NCI-H2081 (cell line): ENCODE data around the gene ZNF682.
"Not testable (repeated sequence)": the region's sequence is repeated elsewhere in the genome, so short reads cannot be mapped to it uniquely, and the experiment has no call there.

Source experiments
- DNase-seq, 2 experiments: peaks; one replicate each; lab custom pipeline; 2025; lab: John Stamatoyannopoulos, UW

Gene ZNF682

DNA sequence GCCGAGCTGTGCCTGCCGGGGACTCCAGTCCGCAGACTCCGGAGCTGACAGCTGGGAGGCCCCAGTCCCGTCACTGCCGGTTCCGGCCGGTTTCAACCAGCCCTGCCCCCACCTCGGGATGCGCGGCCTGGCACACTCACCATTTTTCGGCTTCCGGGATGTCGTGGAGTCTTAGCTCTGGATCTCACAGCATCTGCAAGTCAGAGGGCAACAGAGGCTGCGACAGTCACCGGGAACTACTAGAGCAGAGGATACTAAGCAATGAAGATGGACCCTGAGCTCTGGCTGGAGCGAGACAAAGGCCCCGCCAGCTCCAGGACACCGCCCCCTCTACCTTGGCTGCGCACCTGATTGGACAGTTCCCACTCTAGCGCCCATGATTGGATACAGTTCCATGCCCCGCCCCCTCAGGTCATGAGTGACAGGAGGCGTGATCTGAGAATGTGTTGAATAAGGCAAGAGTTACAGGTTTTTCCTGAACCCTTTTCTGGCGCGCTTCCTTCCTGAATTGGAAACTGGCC, at the start of gene ZNF682:
ZNF682 (minus strand) TSS at position 303 of the 521 bp plus-strand sequence; CDS start at position 143, 160 bp downstream.
- peak; percentile 95 to 96 for DNase-seq

GRCh38 chr19:20082876-20083275, 43.6 kb upstream of the ZNF682 start:
- DNase-seq, result not testable (repeated sequence)

DNA sequence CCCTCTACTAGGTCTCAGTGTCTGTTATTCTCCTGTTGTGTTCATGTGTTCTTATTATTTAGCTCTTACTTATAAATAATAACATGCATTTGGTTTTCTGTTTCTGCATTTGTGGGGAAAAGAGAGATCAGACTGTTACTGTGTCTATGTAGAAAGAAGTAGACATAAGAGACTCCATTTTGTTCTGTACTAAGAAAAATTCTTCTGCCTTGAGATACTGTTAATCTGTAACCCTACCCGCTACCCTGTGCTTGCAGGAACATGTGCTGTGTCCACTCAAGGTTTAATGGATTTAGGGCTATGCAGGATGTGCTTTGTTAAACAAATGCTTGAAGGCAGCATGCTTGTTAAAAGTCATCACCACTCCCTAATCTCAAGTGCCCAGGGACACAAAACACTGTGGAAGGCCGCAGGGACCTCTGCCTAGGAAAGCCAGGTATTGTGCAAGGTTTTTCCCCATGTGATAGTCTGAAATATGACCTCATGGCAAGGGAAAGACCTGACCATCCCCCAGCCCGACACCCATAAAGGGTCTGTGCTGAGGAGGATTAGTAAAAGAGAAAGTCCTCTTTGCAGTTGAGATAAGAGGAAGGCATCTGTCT, 43.0 kb upstream of the ZNF682 start:
- DNase-seq, result not testable (repeated sequence)

GRCh38 chr19:20080656-20081055, 41.4 kb upstream of the ZNF682 start:
- no peak for DNase-seq

DNA sequence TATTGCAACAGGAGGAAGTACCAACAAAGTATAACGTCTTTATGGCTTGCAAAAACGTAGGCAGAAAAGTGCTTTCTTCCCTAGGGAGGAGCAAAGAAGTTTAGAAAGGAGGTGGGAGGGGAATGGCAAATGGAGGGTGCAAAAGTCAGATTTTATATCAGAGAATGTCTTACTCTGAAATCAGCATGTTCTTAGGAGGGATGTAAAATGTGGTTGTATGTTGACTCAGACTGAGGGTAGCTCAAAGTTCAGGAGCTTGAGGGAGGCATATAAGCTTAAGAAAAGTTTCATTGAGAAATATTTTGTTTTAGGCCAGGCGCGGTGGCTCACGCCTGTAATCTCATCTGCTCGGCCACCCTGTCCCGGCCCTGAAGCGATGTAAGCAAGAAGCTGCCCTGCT, 40.2 kb upstream of the ZNF682 start:
- DNase-seq, result no peak

- DNase-seq, result no peak
Observed at GRCh38 chr19:20078581-20079031, 39.3 kb upstream of the ZNF682 start.

GRCh38 chr19:20077791-20078463, 38.6 kb upstream of the ZNF682 start, which contains the start of gene ZNF90:
TSS of gene ZNF90 (plus strand) at chr19:20078000. CDS start at chr19:20078133, 133 bp downstream.
- DNase-seq, result peak; percentile 49 to 56

GRCh38 chr19:20072936-20073335, 33.6 kb upstream of the ZNF682 start:
- no peak for DNase-seq

DNA sequence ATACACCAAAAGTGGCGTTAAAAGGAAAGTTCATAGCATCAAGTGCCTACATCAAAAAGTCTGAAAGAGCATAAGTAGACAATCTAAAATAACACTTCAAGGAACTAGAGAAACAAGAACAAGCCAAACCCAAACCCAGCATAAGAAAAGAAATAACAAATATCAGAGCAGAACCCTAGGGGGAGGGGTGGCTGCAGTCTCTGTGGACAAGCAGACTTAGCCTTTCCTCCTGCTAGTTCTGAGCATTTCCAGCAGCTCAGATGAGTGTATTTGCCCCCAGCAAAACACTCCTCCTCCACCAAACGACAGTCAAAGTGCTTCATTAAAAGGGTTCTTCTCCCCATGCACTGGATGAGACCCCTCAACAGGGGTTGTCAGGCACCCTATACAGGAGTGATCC, 31.4 kb upstream of the ZNF682 start:
- no peak for DNase-seq

GRCh38 chr19:20068559-20068958, 29.3 kb upstream of the ZNF682 start:
- not testable (repeated sequence) for DNase-seq

GRCh38 chr19:20067943-20068342, 28.6 kb upstream of the ZNF682 start:
- no peak for DNase-seq

- DNase-seq, result no peak
Observed at GRCh38 chr19:20066861-20067260, 27.6 kb upstream of the ZNF682 start.

GRCh38 chr19:20060282-20060681, 21.0 kb upstream of the ZNF682 start:
- no peak for DNase-seq

DNA sequence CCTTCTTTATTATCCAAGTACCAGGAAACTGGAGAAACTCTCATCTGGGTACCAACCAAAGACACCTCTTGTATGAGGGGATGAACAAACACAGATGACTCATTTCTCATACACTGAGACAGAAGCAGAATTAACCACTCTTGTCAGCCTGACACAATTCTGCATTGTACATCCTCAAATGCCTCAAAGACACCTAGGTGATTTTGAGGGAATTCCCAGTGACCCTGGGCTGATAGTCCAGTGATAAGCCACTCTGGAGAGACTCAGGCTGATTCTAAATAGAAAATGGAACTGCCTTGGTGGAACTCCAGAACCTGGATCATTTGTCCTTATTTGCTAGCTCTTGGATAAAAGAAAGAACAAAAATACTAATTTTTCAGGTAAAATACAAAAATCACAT, 19.4 kb upstream of the ZNF682 start:
- DNase-seq, result not testable (repeated sequence)

GRCh38 chr19:20051841-20052768, 12.8 kb upstream of the ZNF682 start:
- DNase-seq, result peak; percentile 89 to 94

GRCh38 chr19:20045742-20046141, 6.4 kb upstream of the ZNF682 start:
- not testable (repeated sequence) for DNase-seq

- DNase-seq, result no peak
Observed at GRCh38 chr19:20044663-20045062, 5.4 kb upstream of the ZNF682 start.

- no peak for DNase-seq
Observed at GRCh38 chr19:20038358-20039202, 725 bp downstream of the ZNF682 start.

GRCh38 chr19:20035935-20036334, 3.4 kb downstream of the ZNF682 start:
- DNase-seq, result no peak

- no peak for DNase-seq
Observed at GRCh38 chr19:20028611-20029010, 10.7 kb downstream of the ZNF682 start.

DNA sequence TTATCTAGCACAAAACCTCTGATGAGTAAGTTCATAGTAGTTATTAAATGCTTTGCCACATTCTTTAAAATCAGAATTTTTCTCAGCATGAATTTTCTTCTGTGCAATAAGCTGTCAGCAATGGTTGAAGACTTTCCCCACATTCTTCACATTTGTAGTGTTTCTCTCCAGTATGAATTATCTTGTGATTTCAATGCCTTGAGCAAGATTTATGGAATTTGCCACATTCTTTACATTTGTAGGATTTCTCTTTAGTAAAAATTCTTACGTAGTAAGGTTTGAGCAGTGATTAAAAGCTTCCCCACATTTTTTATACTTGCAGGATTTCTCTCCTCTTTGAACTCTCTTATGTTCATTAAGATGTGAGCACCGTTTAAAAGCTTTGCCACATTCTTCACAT, 33.6 kb downstream of the ZNF682 start:
- no peak for DNase-seq
